ENCODE data around the gene PKD2. TPM values are rescaled to one million over a fixed set of nuclear protein-coding genes. Genes with fewer than 3 reads are reported as not detected.
A peak's percentile ranks its signal among the peaks of the same experiment; 100 is the strongest.

PKD2 gene
- total RNA-seq, 1 experiment from 2014 or later = 46.4 TPM

GRCh38 chr4:88054229-88054628 lies 46.8 kb downstream of the PKD2 start:
- no peak for DNase-seq (ENCODE audit: low spot score)
- in situ Hi-C loops (cut with HindIII; ENCODE audit: low sequenced_read_pairs) = no loop called here

DNA sequence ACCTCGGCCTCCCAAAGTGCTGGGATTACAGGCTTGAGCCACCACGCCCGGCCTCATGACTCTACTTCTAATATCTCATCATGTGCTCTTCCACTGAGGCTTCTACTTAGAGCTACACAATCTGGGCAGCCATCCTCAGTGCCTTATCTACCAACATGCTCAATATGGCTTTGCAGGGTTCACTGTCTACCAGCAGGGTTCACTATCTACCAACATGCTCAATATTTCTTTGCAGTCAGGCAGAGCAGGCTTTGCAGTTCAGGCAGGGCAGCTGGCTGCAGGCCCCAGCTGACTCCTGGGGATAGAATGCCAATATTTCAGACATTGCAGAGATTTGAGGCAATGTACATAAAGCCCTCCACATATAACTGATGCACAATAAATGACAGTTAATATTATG lies 47.5 kb downstream of the PKD2 start:
- in situ Hi-C loops (cut with HindIII; ENCODE audit: low sequenced_read_pairs) = no loop called here
- peak; percentile 40 for DNase-seq (ENCODE audit: low spot score)

DNA sequence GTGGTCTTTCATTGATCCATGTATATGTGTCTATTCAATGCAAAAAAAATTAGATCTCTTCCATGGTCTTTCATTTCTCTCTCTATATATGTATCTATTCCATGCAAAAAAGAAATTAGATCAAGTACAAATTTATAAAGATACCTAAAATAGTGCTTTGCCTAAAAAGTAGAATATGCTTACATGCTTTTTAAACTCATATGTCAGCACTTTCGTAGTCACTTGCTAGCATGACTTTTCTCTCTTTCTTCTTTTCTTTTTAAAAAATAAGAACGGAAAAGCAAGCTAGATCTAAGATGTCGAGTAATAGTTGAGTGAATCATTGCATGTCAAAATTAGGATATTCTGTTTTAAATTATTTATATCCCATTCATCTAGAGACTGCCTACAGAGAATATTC lies 50.9 kb downstream of the PKD2 start:
- in situ Hi-C loops (cut with HindIII; ENCODE audit: low sequenced_read_pairs) = no loop called here
- no peak for DNase-seq (ENCODE audit: low spot score)

DNA sequence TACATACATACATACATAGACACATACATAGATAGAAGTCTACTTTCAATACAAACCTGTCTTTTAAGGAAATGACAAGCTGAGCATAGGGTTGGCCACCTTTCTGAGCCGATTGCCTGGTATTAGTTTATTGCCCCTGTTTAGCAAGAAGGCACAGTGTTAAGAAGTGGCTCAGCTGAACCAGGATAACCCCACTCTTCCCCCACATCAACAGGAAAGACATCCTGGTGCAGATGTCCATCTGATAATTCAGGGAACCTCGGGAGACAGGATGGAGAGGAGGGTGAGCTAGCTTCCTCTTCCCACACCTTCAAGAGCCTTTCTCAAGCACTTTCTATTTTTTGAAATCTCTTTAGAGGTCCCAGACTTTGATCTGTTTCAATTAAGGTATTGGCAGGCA lies 52.3 kb downstream of the PKD2 start:
- in situ Hi-C loops (cut with HindIII; ENCODE audit: low sequenced_read_pairs) = no loop called here
- DNase-seq (ENCODE audit: low spot score) = no peak

DNA sequence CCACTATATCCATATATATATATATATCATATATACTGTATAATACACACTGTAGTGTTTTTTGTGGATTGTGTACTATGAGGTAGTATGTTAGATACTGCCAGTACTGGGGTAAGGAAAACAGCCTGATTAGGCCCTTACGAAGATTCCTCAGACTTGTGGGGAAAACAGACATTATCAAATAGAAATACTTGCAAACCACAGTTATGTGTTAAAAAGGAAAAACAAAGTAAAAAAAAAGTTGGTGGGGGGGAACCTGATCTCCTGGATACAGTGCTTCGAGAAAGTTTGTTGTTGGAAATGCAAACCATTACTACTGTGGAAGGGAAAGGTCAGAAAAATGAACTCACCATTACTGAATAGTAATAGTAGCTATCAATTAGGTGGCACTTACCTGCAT lies 53.0 kb downstream of the PKD2 start:
- DNase-seq (ENCODE audit: low spot score) = no peak
- in situ Hi-C loops (cut with HindIII; ENCODE audit: low sequenced_read_pairs) = no loop called here

DNA sequence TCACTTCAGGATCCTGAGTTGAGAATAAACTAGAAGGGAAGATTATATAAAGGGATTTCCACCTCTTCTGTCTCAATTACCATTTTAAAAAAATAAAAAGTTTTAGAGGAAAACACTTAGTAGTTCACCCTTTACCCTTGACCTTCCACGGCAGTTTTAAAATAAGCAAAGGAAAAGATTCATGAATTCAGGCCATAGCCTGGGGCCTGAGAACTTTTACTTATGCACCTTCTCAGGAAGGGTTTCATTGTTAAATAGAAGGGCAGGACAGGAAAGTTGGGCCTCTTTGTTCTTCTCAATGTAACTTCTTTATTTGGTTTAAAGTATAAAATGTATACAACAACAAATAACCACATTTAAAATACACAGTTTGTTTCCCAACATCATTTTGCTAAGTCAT lies 54.9 kb downstream of the PKD2 start:
- in situ Hi-C loops (cut with HindIII; ENCODE audit: low sequenced_read_pairs) = no loop called here
- DNase-seq (ENCODE audit: low spot score) = no peak

DNA sequence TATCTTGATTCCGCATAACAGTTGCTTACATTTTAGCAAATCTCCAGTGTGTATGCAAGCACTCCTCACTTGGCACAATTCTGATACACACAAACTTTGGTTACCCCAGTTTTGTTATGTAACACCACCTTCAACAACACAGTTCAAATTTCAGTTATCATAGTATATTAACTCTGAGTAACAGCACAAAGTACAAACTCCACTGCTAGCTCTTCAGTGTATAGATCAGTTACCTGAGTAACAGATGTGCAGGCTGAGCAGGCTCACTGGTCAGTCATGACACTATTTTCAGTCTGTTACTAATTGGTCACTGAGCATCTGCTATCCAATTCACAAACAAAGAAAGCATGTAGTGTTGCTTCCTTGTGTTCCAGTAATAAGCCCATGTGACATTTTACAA lies 55.4 kb downstream of the PKD2 start:
- no peak for DNase-seq (ENCODE audit: low spot score)
- in situ Hi-C loops (cut with HindIII; ENCODE audit: low sequenced_read_pairs) = no loop called here

- in situ Hi-C loops (cut with HindIII; ENCODE audit: low sequenced_read_pairs) = no loop called here
- DNase-seq (ENCODE audit: low spot score) = no peak
Measured at GRCh38 chr4:88063634-88064296, 56.3 kb downstream of the PKD2 start.

DNA sequence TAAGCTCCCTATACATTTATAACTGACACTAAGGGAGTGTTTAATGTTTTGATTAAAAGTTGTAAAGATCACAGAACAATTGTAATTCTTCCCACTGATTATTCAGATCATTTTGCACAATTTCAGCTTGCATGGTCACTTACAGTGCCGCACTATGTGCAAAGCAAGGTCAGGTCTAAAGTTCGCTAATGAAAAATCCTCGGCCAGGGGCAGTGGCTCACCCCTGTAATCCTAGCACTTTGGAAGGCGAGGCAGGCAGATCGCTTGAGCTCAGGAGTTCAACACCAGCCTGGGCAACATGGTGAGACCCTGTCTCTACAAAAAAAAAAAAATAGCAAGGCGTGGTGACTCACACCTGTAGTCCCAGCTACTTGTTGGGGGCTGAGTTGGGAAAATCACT lies 57.0 kb downstream of the PKD2 start:
- in situ Hi-C loops (cut with HindIII; ENCODE audit: low sequenced_read_pairs) = no loop called here
- no peak for DNase-seq (ENCODE audit: low spot score)

GRCh38 chr4:88070031-88070430 lies 62.6 kb downstream of the PKD2 start:
- DNase-seq (ENCODE audit: low spot score) = no peak
- in situ Hi-C loops (cut with HindIII; ENCODE audit: low sequenced_read_pairs) = no loop called here

DNA sequence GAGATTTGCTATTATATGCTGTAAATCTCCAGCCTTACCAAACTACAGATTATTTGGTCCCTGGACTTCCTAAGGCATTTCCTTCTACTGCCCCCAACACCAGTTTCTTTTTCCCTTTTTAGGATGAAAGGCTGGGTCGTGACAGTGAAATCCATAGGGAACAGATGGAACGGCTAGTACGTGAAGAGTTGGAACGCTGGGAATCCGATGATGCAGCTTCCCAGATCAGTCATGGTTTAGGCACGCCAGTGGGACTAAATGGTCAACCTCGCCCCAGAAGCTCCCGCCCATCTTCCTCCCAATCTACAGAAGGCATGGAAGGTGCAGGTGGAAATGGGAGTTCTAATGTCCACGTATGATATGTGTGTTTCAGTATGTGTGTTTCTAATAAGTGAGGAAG lies 67.9 kb downstream of the PKD2 start:
- DNase-seq (ENCODE audit: low spot score) = no peak
- in situ Hi-C loops (cut with HindIII; ENCODE audit: low sequenced_read_pairs) = no loop called here

- in situ Hi-C loops (cut with HindIII; ENCODE audit: low sequenced_read_pairs) = no loop called here
- DNase-seq (ENCODE audit: low spot score) = no peak
Measured at GRCh38 chr4:88077911-88078524, 70.6 kb downstream of the PKD2 start.

GRCh38 chr4:88078579-88078978 lies 71.1 kb downstream of the PKD2 start:
- in situ Hi-C loops (cut with HindIII; ENCODE audit: low sequenced_read_pairs) = no loop called here
- DNase-seq (ENCODE audit: low spot score) = no peak

- in situ Hi-C loops (cut with HindIII; ENCODE audit: low sequenced_read_pairs) = no loop called here
- no peak for DNase-seq (ENCODE audit: low spot score)
Measured at GRCh38 chr4:88080626-88081025, 73.2 kb downstream of the PKD2 start.

DNA sequence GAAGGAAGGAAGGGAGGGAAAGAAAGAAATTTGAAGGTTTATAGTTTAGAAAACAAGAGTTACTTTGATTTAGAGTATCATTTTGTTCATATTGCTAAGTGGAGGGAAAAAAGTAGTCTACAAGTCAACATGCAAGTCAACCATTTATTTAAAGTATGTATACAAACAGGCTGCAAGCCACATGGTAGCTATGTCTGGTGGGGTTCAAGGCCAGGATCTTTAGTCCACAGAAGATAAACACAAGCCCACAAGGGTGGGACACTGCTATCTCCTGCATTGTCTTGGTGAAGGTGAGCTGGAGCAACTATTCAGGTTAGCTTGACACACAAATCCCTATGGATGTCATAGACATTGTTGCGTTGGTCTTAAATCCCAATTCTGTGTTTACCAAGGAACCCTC lies 79.6 kb downstream of the PKD2 start:
- DNase-seq (ENCODE audit: low spot score) = no peak
- in situ Hi-C loops (cut with HindIII; ENCODE audit: low sequenced_read_pairs) = no loop called here

- in situ Hi-C loops (cut with HindIII; ENCODE audit: low sequenced_read_pairs) = no loop called here
- no peak for DNase-seq (ENCODE audit: low spot score)
Measured at GRCh38 chr4:88090898-88091297, 83.5 kb downstream of the PKD2 start.

- in situ Hi-C loops (cut with HindIII; ENCODE audit: low sequenced_read_pairs) = no loop called here
Measured at GRCh38 chr4:88091378-88091777, 83.9 kb downstream of the PKD2 start.

GRCh38 chr4:88093874-88094273 lies 86.4 kb downstream of the PKD2 start:
- no peak for DNase-seq (ENCODE audit: low spot score)
- in situ Hi-C loops (cut with HindIII; ENCODE audit: low sequenced_read_pairs) = no loop called here

More at GRCh38 chr4:88091378-88091777, 83.9 kb downstream of the PKD2 start:
- no peak for DNase-seq (ENCODE audit: low spot score)

- no peak for DNase-seq (ENCODE audit: low spot score)
- in situ Hi-C loops (cut with HindIII; ENCODE audit: low sequenced_read_pairs) = no loop called here
Measured at GRCh38 chr4:88097301-88097700, 89.9 kb downstream of the PKD2 start.

GRCh38 chr4:88097781-88098180 lies 90.3 kb downstream of the PKD2 start:
- in situ Hi-C loops (cut with HindIII; ENCODE audit: low sequenced_read_pairs) = no loop called here
- no peak for DNase-seq (ENCODE audit: low spot score)

DNA sequence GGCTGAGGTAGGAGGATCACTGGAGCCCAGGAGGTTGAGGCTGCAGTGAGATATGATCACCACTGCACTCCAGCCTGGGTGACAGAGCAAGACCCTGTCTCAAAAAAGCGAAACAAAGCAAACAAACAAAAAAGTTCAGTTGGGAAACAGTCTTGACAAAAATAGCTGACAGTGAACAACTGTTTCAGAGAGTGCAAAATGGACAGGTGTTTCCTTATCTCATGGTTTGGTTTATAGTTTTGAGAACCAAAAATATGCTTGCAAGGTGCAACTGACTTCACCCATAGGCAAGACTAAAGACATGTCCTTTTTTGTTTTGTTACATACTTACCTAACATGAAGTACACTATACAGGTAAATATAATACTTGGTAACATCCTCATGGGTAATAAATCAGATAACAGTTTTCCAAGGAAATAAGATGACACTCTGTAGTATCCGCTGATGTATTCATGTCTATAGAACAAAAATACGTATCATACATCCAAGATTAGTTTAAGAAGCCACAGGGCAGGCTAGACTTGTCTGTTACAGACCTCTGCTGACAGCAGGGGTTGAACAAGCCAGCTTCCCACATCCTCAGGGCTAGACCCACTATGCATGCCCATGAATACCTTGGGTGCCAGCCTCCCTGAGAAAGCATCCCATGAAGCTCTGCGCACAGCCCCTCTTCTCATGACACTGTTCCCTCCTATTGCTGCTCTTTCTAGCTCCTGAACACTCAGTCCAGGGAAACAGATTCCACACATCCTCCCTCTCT lies 91.7 kb downstream of the PKD2 start:
- no peak for DNase-seq (ENCODE audit: low spot score)
- in situ Hi-C loops (cut with HindIII; ENCODE audit: low sequenced_read_pairs) = no loop called here
